GM23338 (cell line): ENCODE data around the gene OLFML2A. TPM values are rescaled to one million over a fixed set of nuclear protein-coding genes. Genes with fewer than 3 reads are reported as not detected.
A peak's percentile ranks its signal among the peaks of the same experiment; 100 is the strongest.

Source experiments
- ATAC-seq: fragments of 200-7000 bp; cut with Tn5 transposase; 3 replicates; pipeline ENCODE4 v1.9.1; 2020
- DNase-seq: peaks from one replicate; pipeline ENCODE4 v3.0.0-alpha.2; 2015; ENCODE audit warnings: low spot score
- H2AFZ ChIP-seq: fragments of 200-600 bp; sonication (generic); 2 replicates; pipeline ENCODE4 v1.8.0; 2016; ENCODE audit warnings: antibody characterized with exemption, mild to moderate bottlenecking, moderate library complexity
- H3F3A ChIP-seq: fragments of 200-600 bp; sonication (generic); replicated peaks from 2 replicates; pipeline ENCODE4 v1.8.0; 2017; ENCODE audit warnings: antibody characterized with exemption, mixed run types, low read depth
- H3K27ac ChIP-seq: fragments of 200-600 bp; sonication (generic); 2 replicates; pipeline ENCODE4 v1.6.1; 2016; ENCODE audit warnings: low read depth
- H3K27me3 ChIP-seq: fragments of 200-600 bp; sonication (generic); 2 replicates; pipeline ENCODE4 v1.8.0; 2016; ENCODE audit warnings: mild to moderate bottlenecking, mixed run types, moderate library complexity; ENCODE audit not compliant: insufficient read depth
- H3K36me3 ChIP-seq: fragments of 200-600 bp; sonication (generic); 2 replicates; pipeline ENCODE4 v1.8.0; 2016; ENCODE audit warnings: mild to moderate bottlenecking; ENCODE audit not compliant: insufficient read depth
- H3K4me1 ChIP-seq: fragments of 200-600 bp; sonication (generic); 2 replicates; pipeline ENCODE4 v1.8.0; 2016; ENCODE audit warnings: mild to moderate bottlenecking, moderate library complexity; ENCODE audit not compliant: insufficient read depth
- H3K4me2 ChIP-seq: fragments of 200-600 bp; sonication (generic); 2 replicates; pipeline ENCODE4 v1.7.1; 2017; ENCODE audit warnings: mixed run types
- H3K4me3 ChIP-seq: fragments of 200-600 bp; sonication (generic); 2 replicates; pipeline ENCODE4 v1.6.1; 2016; ENCODE audit warnings: mixed run types
- H3K79me2 ChIP-seq: fragments of 200-600 bp; sonication (generic); replicated peaks from 2 replicates; pipeline ENCODE4 v1.8.0; 2017; ENCODE audit warnings: mild to moderate bottlenecking; ENCODE audit not compliant: insufficient read depth
- H3K9me2 ChIP-seq: fragments of 200-600 bp; sonication (generic); 2 replicates; pipeline ENCODE4 v1.8.0; 2017; ENCODE audit not compliant: insufficient read depth
- H4K20me1 ChIP-seq: fragments of 200-600 bp; sonication (generic); replicated peaks from 2 replicates; pipeline ENCODE4 v1.8.0; 2017; ENCODE audit warnings: mild to moderate bottlenecking; ENCODE audit not compliant: insufficient read depth
- H3K27ac Mint-ChIP-seq: 2 replicates; pipeline ENCODE4 v1.8.0; 2020; ENCODE audit warnings: inconsistent platforms, mild to moderate bottlenecking, moderate library complexity, mixed read lengths
- H3K27me3 Mint-ChIP-seq: 3 replicates; pipeline ENCODE4 v1.8.0; 2022; ENCODE audit warnings: low read depth, mild to moderate bottlenecking, moderate library complexity, mixed read lengths, inconsistent platforms; ENCODE audit not compliant: insufficient read depth, poor library complexity
- H3K36me3 Mint-ChIP-seq: 3 replicates; pipeline ENCODE4 v1.8.0; 2021; ENCODE audit warnings: low read depth, mild to moderate bottlenecking, inconsistent platforms, moderate library complexity, mixed read lengths
- H3K4me1 Mint-ChIP-seq: 3 replicates; pipeline ENCODE4 v1.8.0; 2020; ENCODE audit warnings: mild to moderate bottlenecking, inconsistent platforms, mixed read lengths
- H3K4me3 Mint-ChIP-seq: 3 replicates; pipeline ENCODE4 v1.8.0; 2021; ENCODE audit warnings: moderate library complexity, mild to moderate bottlenecking, inconsistent platforms, mixed read lengths
- H3K9me3 Mint-ChIP-seq: 3 replicates; pipeline ENCODE4 v1.8.0; 2020; ENCODE audit warnings: moderate library complexity, mild to moderate bottlenecking, inconsistent platforms, mixed read lengths
- CREB1 ChIP-seq: fragments of 250-450 bp; sonication (Bioruptor Pico); IDR thresholded peaks from 2 replicates; pipeline ENCODE4 v1.5.0; 2020; ENCODE audit warnings: low read depth, mild to moderate bottlenecking, moderate library complexity
- CTCF ChIP-seq, 2 experiments: fragments of 200-600 bp in 1 of 2; sonication (generic) in 1 of 2; conservative IDR thresholded peaks; 2 replicates each; pipeline versions ENCODE4 v1.5.1 to v1.6.1; 2016 to 2017; ENCODE audit warnings: antibody characterized with exemption in 2 of 2, low read depth in 2 of 2, mild to moderate bottlenecking in 2 of 2, moderate library complexity in 1 of 2
- ETS1 ChIP-seq: IDR thresholded peaks from 2 replicates; pipeline ENCODE4 v1.6.1; 2016; ENCODE audit warnings: antibody characterized with exemption
- EZH2phosphoT487 ChIP-seq: fragments of 200-600 bp; sonication (generic); IDR thresholded peaks from one replicate; pipeline ENCODE4 v1.8.1; 2018; ENCODE audit warnings: antibody characterized with exemption; ENCODE audit not compliant: unreplicated experiment
- JUNB ChIP-seq: IDR thresholded peaks from one replicate; pipeline ENCODE4 v1.6.1; 2016; ENCODE audit warnings: antibody characterized with exemption; ENCODE audit not compliant: unreplicated experiment
- POLR2AphosphoS5 ChIP-seq: IDR thresholded peaks from 2 replicates; pipeline ENCODE4 v1.6.1; 2016; ENCODE audit warnings: antibody characterized with exemption, low read depth
- REST ChIP-seq: IDR thresholded peaks from one replicate; pipeline ENCODE4 v1.6.1; 2018; ENCODE audit warnings: antibody characterized with exemption; ENCODE audit not compliant: unreplicated experiment
- STAT1 ChIP-seq: IDR thresholded peaks from one replicate; pipeline ENCODE4 v1.6.1; 2016; ENCODE audit warnings: antibody characterized with exemption; ENCODE audit not compliant: unreplicated experiment
- ZNF114 ChIP-seq: fragments of 250-450 bp; sonication (Bioruptor Pico); IDR thresholded peaks from 2 replicates; pipeline ENCODE4 v1.5.0; 2020; ENCODE audit warnings: mild to moderate bottlenecking, moderate library complexity
- ZNF331 ChIP-seq: fragments of 250-450 bp; sonication (Bioruptor Pico); IDR thresholded peaks from 2 replicates; pipeline ENCODE4 v1.5.0; 2020; ENCODE audit warnings: low read depth, mild to moderate bottlenecking, moderate library complexity
- polyA plus RNA-seq: library from polyadenylated mRNA; unstranded; fragments of >200 nt; fragmentation: Nextera tagmentation; extraction: Ambion mirVana; gene quantifications from 2 replicates; pipeline ENCODE4 v1.2.1, GENCODE V29; 2016
- total RNA-seq: library from RNA; depleted of rRNA; stranded (reverse); fragments of >200 nt; shearing (Covaris generic); gene quantifications from 2 replicates; pipeline ENCODE4 v1.2.3, GENCODE V29; 2014

OLFML2A gene
- total and polyA plus RNA-seq, 2 experiments from 2014 or later = 1.1 to 6.7 TPM

- H3K4me3 ChIP-seq = no peak overlapping the region
Measured at GRCh38 chr9:124855944-124856765, 79.2 kb downstream of the OLFML2A start.

GRCh38 chr9:124857533-124858162 is 80.7 kb downstream of the OLFML2A start:
- Mint-ChIP-seq H3K4me1 (peaks cover 22% of the 10 kb centered on the region), H3K27me3 (peaks cover 34% of the 10 kb centered on the region), H3K36me3 (peaks cover 52% of the 10 kb centered on the region), H3K4me3 (peak overlapping the region; percentile 12; the same call in 1 of the 3 replicates), H3K27ac (peak overlapping the region; percentile 36; the same call in 1 of the 2 replicates), H3K9me3 (peaks cover 3% of the 10 kb centered on the region; the same call in 1 of the 3 replicates)
- H3K27me3 ChIP-seq = no peaks in the 10 kb centered on the region
- no peak for ATAC-seq
- H3K27ac ChIP-seq = 0 out of 2 replicates have a peak overlapping the region, but pooled peaks have one; percentile 72
- peaks cover 57% of the 10 kb centered on the region for H3F3A ChIP-seq
- H3K4me3 ChIP-seq = no peak overlapping the region
- peaks cover 36% of the 10 kb centered on the region for H4K20me1 ChIP-seq
- H3K79me2 ChIP-seq = peaks cover 32% of the 10 kb centered on the region
- no peak overlapping the region for H2AFZ ChIP-seq
- peaks cover 17% of the 10 kb centered on the region for H3K4me1 ChIP-seq
- no peak for DNase-seq
- no peak overlapping the region for H3K4me2 ChIP-seq
- H3K36me3 ChIP-seq = peaks cover 32% of the 10 kb centered on the region
- no peaks in the 10 kb centered on the region for H3K9me2 ChIP-seq
- TF ChIP-seq REST = no peak
- no peak; the same call in 1 of the 2 replicates for TF ChIP-seq POLR2AphosphoS5
- TF ChIP-seq ZNF114 (CRISPR knock-in tag) = no peak
- TF ChIP-seq CREB1 (CRISPR knock-in tag) = no peak
- TF ChIP-seq ZNF331 (CRISPR knock-in tag) = no peak
- no peak for TF ChIP-seq STAT1
- TF ChIP-seq ETS1 = no peak
- no peak for TF ChIP-seq EZH2phosphoT487
- TF ChIP-seq JUNB = no peak

More at GRCh38 chr9:124855944-124856765, 79.2 kb downstream of the OLFML2A start:
- H4K20me1 ChIP-seq = peaks cover 36% of the 10 kb centered on the region
- H3K27me3 ChIP-seq = no peaks in the 10 kb centered on the region
- Mint-ChIP-seq H3K4me3 (no peak overlapping the region), H3K36me3 (peaks cover 46% of the 10 kb centered on the region), H3K9me3 (peaks cover 3% of the 10 kb centered on the region; the same call in 1 of the 3 replicates), H3K27ac (no peak overlapping the region), H3K27me3 (peaks cover 29% of the 10 kb centered on the region), H3K4me1 (peaks cover 25% of the 10 kb centered on the region)
- H3K27ac ChIP-seq = peak overlapping the region; percentile 72; the same call in 1 of the 2 replicates
- TF ChIP-seq CTCF (conservative IDR thresholded peaks at IDR 0.05; ENCODE audit: low read depth in 2 of 2) = peak; percentile 54 to 80
- no peak for TF ChIP-seq ETS1
- no peak overlapping the region for H3K4me2 ChIP-seq
- H3K79me2 ChIP-seq = peaks cover 26% of the 10 kb centered on the region
- H3K36me3 ChIP-seq = peaks cover 32% of the 10 kb centered on the region
- H3K9me2 ChIP-seq = no peaks in the 10 kb centered on the region
- no peak overlapping the region for H2AFZ ChIP-seq
- peaks cover 57% of the 10 kb centered on the region for H3F3A ChIP-seq
- peak; percentile 62 for ATAC-seq
- peak; percentile 84 for DNase-seq
- peaks cover 17% of the 10 kb centered on the region for H3K4me1 ChIP-seq
